Glomerular endothelial cell (primary cell): ENCODE results near the gene C1QTNF4. TPM values are rescaled to one million over a fixed set of nuclear protein-coding genes. Genes with fewer than 3 reads are reported as not detected.

ENCODE experiments used
- total RNA-seq: library from RNA; depleted of rRNA; stranded (reverse); fragments of >200 nt; gene quantifications from 2 replicates; pipeline ENCODE4 v1.2.3, GENCODE V29; 2015

Gene C1QTNF4
- total RNA-seq, 1 donor from 2014 or later, result 0.29 TPM

Other genes with a start within 250 kb of the C1QTNF4 start
- gene MYBPC3, start 241.7 kb downstream of the C1QTNF4 start, total RNA-seq, result not detected in 2 replicates
- not detected in 2 replicates for gene SPI1, start 215.9 kb downstream of the C1QTNF4 start, total RNA-seq
- gene SLC39A13, start 185.8 kb downstream of the C1QTNF4 start, total RNA-seq, result 118 and 133 TPM in 2 replicates
- gene PSMC3, start 168.0 kb downstream of the C1QTNF4 start, total RNA-seq, result 143 and 156 TPM in 2 replicates
- not detected in 2 replicates for gene RAPSN, start 145.3 kb downstream of the C1QTNF4 start, total RNA-seq
- 60.1 and 106 TPM in 2 replicates for gene CELF1, start 41.3 kb downstream of the C1QTNF4 start, total RNA-seq
- 125 and 126 TPM in 2 replicates for gene PTPMT1, start 28.8 kb downstream of the C1QTNF4 start, total RNA-seq
- gene KBTBD4, start 15.4 kb downstream of the C1QTNF4 start, total RNA-seq, result 20.9 and 26.7 TPM in 2 replicates
- 61.5 and 71.2 TPM in 2 replicates for gene NDUFS3, start 15.3 kb downstream of the C1QTNF4 start, total RNA-seq
- gene FAM180B, start 7.7 kb downstream of the C1QTNF4 start, total RNA-seq, result not detected in 2 replicates
- gene MTCH2, start 48.1 kb upstream of the C1QTNF4 start, total RNA-seq, result 63.5 and 81.6 TPM in 2 replicates
- not detected in 2 replicates for gene AGBL2, start 121.0 kb upstream of the C1QTNF4 start, total RNA-seq
- gene FNBP4, start 172.9 kb upstream of the C1QTNF4 start, total RNA-seq, result 45.0 and 85.2 TPM in 2 replicates